Measurements from ENCODE around the gene ACAN.

ACAN gene

DNA sequence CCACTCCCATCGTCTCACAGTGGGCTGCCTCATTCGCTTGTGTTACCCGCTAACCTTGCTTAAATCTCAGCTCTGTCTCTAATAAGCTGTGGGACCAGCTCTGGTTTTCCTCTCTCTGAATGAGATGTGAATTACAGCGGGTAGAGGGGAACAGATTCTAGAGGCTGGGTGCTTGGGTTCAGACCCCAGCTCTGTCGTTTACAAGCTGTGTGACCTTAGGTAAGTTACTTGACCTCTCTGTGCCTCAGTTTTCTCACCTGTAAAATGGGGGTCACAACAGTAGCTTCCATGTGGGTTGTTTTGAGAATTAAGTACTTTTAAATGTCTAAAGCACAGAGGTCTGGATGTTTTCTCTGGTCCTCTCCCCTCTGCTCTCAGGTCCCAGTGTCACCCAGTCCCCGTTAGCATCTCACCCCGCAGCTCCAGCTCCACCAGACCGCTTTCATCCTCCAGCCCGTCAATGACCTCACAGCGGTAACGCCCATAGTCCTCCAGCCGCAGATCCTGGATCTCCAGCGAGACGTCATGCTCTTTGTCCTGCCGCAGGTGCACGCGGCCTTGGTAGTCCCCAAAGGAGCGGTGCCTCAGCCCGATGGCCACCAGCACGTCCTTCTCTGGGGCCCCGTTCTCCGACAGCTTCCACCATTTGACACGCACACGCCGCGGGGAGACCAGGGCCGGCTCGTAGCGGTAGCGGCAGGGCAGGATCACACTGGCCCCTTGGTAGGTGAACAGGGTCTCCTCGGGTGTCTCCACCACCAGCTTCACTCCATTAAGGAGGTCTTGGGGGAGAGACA lies 77.9 kb downstream of the ACAN start:
- no peak for DNase-seq

DNA sequence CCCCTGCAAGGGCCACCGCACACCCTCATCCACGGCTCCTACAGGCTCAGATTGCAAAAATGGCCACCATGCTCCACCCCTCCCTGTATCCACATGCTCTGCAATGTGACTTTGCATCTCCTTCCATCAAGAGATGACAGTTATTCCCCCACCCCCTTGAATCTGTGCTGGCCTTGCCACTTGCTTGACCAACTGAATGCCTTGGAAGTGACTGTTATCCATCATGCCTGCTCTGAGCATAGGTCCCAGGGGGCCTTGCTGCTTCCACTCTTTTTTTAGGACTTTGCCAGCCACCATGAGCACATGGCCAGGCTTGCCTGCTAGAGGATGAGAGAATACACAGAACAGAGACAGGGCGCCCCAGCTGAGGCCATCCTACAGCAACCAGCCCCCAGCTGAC lies 78.5 kb downstream of the ACAN start:
- no peak for DNase-seq

- no peak for DNase-seq
Observed at GRCh38 chr15:88882785-88883184, 79.5 kb downstream of the ACAN start.

DNA sequence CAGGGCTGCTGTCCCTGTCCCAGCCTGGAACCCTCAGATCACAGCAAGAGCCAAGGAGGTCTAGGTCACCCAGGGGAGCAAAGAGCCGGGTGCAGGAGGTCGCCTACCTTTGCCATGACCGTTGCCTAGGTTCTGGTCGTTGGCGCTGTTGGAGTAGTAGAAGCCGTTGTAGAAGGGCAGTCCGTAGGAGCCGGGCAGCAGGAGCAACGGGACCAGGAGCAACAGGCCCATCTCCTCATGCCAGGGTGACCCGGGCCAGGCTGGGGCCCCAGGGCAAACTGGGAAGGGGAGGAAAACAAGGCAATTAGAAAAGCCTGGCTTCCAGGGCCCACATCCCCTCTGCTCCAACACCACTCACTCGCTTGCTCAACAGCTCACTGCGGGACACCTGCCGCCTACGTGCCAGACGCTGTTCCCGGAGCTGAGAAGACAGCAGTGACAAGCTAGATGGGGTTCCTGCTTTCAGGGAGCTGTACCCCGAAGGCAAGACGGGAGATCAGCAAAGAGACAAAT lies 83.9 kb downstream of the ACAN start:
- no peak for DNase-seq

DNA sequence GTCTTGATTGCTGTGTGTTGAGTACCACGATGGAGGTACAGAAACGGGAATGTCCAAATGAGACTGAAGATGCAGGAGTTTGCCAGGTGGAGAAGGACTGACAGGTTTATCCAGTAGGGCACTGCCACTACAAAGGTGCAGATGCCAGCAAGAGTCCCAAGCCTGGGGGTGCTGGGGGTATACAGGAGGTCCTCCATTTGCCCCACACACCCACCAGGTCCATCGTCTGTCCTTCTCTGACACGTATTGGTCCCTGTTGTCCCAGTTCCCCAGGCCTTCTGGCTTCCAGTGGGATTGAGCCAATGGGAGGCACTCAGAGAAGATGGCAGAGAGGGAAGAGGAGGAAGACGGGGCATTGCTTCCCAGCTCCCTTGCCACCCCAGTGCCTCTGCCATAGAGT lies 85.5 kb downstream of the ACAN start:
- no peak for DNase-seq

- no peak for DNase-seq
Observed at GRCh38 chr15:88890495-88890894, 87.3 kb downstream of the ACAN start.

GRCh38 chr15:88891540-88892254 lies 88.5 kb downstream of the ACAN start:
- DNase-seq, result no peak

DNA sequence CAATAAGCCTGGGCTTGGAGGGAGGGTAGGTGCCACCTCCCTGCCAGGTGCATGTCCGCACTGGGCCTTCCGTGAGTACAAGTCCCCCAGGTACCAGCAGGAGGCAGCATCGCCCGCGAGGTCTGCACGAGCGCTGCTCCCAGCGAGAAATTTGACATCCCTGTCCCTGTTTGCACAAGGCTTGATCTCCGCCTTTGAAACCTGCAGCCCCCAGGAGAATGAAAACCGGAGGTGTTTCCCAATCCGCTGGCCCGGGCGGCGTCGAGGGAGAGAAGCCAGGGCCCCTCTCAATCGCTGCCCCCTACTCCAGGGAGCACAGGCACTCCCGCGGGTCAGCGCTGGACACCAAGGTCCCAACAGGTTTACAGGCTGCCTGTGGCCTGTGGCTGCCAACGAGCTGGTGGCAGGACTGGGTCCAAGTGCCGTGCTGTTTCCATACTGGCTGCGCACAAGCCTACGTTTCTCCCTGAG lies 91.1 kb downstream of the ACAN start:
- no peak for DNase-seq

DNA sequence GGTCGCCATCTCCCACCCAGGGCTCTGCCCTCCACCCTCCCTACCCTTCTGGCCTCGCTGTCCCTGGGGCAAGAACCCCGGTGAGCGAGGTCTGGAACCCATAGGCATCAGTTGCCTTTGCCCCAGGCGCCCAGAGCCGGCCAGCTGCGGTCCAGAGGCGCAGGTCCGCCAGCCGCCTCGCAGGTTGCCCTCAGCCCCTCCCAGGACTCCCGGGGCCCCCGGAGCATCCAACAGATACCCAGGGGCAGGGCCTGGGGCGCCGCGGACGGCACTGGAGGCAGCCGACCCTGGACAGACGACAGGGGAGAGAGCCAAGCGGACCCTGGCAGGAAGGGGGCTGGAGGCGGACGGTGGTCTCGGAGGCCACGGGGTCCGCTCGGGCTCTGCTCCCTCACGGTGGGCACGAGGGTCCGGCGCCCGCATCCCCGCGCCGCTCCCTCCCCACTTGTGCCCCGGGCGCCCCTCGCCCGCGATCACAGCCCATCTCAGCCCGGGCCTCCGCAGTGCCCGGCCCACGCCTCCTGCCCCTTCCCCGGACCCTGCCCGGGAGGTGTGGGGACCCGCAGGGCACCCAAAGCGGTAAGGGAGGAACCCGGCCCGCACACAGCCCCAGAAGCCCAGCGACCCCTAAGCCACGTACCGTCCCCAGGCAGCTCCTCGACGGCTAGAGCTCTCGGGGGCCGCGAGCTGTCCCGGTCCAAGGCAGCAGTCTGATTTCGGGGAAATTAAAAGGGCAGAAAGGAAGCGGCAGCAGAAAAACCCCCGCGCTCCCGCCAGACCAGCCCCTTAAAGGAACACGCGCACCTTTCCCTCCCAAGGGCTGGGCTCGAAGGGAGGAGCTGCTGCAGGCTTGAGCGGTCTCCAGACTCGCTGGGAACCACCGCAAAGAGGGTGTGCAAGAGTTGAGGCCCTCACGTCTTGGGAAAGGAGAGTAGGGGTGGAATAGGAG lies 91.9 kb downstream of the ACAN start, which contains the start of gene HAPLN3:
HAPLN3 (minus strand) TSS at position 726 of the 949 bp plus-strand sequence. CDS start 8,246 bp downstream, outside the sequence.
- no peak for DNase-seq

DNA sequence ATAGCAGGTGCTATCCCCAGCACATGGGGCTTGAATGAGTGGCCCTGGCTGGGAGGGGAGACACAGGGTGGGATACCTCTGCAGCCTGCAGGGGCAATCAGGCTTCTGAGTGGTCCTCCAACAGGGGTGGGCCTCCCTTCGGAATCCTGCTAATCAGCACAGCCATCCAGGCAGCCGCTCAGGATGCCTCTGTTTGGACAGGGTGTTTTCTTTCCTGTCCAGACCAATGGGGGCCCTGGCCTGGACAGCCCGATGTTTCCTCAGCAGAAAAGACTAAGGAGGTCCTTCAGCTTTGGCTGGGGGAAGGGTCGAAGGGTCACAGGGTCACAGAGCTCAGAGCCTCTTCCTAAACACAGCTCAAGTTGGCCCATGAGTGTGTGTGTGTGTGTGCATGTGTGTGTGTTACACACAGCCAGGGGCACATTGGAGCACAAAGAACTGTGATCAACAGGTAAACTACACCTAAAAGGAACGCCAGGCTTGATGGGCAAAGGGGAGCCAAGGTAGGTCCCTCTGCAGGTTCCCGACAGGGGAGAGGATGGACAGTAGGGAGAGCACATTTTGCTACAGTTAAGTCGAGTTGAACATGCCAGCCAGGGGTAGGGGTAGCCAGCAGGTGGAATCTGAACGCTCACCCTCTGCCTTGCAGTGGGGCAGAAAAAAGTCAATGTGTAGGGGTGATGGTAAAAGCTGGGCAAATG lies 93.2 kb downstream of the ACAN start:
- DNase-seq, result no peak

DNA sequence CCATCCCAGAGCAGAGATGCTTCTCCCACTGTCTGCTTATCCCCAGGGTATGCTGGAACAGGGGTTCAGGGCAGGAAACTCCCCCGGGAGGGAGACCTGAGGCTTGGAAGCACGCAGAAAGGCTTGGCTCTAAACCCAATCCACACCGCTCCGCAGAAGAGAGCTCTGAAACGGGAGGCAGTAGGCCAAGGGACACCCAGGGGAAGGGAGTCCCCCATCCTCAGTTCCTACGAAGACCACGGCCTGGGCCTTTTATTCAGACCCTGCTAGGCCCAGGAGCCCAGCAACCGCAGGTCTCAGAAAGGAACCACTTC lies 93.9 kb downstream of the ACAN start:
- no peak for DNase-seq

DNA sequence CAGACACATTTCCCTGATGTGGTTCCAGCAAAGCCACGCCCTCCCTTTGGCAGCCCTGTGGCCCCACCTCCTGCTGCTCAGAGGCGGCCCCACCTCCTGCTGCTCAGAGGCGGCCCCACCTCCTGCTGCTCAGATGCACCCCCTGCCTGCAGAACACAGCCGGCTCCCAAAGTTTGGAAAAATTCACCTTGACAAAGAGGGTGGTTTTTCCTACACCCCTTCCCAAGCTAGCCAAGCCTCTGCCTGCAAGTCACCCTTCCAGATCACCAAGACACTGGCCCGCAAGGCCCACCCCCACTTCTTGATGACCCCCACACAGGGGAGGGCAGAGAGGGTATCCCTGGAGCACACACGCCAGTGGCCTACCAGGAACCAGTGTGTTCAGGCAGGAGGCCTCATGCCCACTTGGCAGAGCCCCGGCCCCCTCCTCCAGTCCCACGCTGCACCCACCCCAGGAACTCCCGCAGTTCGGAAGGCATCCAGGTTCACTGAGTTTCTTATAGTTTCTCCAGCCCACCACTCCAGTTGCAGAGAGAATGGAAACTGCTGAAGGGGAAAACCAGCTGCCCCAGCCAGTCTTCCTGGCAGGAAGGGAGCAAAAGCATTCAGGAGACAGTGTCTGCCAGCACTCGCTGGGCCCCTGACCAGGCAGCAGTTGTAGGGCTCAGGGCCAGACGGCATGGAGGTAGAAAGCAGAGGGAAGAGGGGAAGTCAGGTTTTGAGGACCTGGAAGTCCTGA lies 94.4 kb downstream of the ACAN start:
- DNase-seq, result peak; percentile 76

- DNase-seq, result no peak
Observed at GRCh38 chr15:88898736-88899135, 95.5 kb downstream of the ACAN start.

- no peak for DNase-seq
Observed at GRCh38 chr15:88899251-88899650, 96.0 kb downstream of the ACAN start.

GRCh38 chr15:88900309-88900981 lies 97.2 kb downstream of the ACAN start:
- no peak for DNase-seq

DNA sequence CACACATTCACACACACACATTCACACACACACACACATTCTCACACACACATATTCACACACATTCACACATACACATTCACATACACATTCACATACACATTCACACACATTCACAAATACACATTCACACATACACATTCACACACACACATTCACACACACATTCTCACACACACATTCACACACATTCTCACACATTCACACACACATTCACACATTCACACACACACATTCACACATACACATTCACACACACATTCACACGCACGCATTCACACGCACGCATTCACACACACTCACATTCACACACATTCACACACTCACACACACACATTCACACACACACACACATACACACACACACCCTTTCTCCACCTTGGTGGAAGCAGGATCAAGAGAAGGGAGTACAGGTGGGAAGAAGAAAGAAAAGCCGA lies 97.8 kb downstream of the ACAN start:
- no peak for DNase-seq

DNA sequence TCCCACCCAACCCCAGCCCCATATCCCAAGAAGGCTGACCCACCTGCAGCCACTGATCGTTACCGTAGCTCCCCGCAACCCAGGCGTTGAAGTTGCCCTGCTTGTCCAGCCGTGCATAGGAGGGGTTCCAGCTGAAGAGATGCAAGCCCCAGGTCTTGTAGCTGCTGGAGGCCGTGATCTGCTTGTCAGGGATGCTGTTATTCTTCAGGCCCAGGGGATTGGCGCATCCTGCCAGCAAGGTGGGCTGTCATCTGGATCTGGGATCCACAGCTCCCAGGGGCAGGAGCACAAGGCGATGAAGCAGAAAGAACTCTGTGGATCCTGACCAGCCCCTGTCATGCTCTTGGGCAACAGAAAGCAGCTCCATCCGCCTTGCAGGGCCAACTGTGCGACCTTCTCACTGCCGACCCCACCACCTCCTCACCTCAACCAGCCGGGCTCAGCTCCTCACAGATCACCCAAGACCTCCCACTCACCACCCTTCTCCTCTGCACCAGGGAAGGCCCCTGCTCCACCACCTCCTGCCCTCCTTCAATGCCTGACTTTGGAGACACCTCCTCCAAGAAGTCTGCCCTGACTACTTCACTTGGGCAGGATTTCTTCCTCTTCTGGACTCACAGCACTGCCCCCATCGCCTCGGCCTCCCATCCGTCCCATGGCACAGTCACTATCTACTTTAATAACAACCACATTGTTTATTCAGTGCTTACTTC lies 98.4 kb downstream of the ACAN start:
- DNase-seq, result no peak

- no peak for DNase-seq
Observed at GRCh38 chr15:88902221-88902835, 99.1 kb downstream of the ACAN start.

DNA sequence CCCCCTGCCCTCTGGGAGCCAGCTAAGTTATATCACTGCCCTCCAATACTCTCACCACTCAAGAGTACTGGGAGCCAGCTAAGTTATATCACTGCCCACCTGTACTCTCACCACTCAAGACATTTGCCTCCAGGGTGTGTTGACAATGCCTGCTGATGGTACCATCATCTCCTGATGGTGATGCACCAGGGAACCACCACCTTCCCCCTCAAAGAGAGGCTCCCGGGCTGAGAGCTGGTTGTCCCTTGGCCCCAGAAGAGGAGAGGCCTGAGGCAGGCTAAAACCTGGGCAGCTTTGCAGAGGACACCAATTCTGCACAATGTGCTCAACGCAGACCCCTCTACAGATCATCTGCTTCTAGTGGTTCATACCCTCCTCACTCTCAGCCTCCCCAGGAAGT lies 99.6 kb downstream of the ACAN start:
- no peak for DNase-seq

- DNase-seq, result no peak
Observed at GRCh38 chr15:88904257-88904623, 101.0 kb downstream of the ACAN start.
